ENCODE results near the gene ATP8A2.

DNA sequence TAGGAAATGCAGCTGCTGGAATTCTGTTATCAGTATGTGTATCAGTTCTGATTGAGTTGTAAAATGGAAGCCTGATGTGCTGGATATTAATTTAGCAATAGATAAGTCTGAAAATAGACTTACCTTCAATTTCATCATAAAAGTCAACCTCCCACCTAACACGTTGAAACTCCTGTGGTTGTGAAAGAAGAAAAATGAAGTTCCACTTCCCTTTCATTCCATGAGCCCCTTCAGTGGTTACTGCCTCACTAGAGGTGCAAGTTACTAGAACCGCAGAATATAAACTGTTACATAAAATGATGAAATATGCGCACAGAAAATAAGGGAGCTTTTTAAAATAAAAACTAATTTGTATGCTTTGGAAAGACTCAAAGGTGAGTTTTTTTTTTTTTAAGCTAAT, 430.8 kb downstream of the ATP8A2 start:
- TF ChIP-seq POLR2A (IDR thresholded peaks at IDR 0.05; ENCODE audit: low read length) (no peak), GATA1 (IDR thresholded peaks at IDR 0.05; ENCODE audit: low read depth, low read length) (no peak)
